Measurements from ENCODE around the gene HACD1. TPM values are rescaled to one million over a fixed set of nuclear protein-coding genes. Genes with fewer than 3 reads are reported as not detected.
A peak's percentile ranks its signal among the peaks of the same experiment; 100 is the strongest.

HACD1 gene
- total and polyA plus RNA-seq, 10 of the 15 experiments (the other 5 are each of a cell fraction or from before 2014, with no cell fraction given), result 0.22 to 1.5 (median 0.78) TPM; not detected in 1

DNA sequence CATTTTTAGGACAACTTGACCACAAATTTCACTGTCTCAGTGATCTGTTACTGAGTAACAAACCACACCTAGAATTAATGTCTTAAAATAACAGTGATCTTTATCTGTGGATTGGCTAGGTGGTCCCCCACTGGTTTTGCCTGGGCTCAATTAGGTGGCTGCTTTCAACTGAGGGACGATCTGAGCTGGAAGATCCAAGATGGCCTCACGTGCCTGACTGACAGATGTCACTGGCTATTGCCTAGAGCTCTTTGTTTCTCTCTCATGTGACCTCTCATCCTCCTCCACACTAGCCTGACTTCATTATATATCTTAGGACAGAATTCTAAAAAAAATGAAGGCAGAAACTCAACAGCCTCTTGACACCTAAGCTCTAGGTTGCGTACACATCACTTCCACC is 59.7 kb downstream of the HACD1 start (continued):
- TF ChIP-seq, protein P1, sequence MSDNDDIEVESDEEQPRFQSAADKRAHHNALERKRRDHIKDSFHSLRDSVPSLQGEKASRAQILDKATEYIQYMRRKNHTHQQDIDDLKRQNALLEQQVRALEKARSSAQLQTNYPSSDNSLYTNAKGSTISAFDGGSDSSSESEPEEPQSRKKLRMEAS (IDR thresholded peaks at IDR 0.05; ENCODE audit: low read depth, low read length), result no peak
- 0 out of 2 replicates have a peak, but pooled peaks have one; percentile 15 for TF ChIP-seq MTA2 (IDR thresholded peaks at IDR 0.05; ENCODE audit: low read depth)

DNA sequence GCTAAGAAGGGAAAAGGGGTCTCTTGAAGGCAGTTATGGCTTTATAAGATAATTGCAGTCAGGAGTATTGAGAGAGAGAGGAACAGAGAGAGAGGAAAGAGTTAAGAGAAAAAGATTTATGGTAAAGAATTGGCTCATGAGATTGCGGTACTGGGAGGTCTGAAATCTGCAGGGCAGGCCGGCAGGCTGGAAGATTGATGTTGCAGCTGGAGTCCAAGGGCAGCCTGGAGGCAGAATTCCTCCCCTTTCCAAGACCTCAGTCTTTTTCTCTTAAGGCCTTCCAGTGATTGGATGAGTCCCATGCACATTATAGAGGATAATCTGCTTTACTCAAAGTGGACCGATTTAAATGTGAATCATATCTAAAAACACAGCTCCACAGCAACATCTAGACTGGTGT is 68.4 kb downstream of the HACD1 start:
- H2AFZ ChIP-seq (ENCODE audit: control insufficient read depth, low read depth, low read length), result no peak overlapping the region
- no peaks in the 10 kb centered on the region for H3K79me2 ChIP-seq (ENCODE audit: control insufficient read depth, insufficient read depth, low read length)
- no TSS peak for BruUV-seq (replicated peaks)
- H3K4me1 ChIP-seq (ENCODE audit: control insufficient read depth, insufficient read depth, low read length), result no peaks in the 10 kb centered on the region
- no peak for DNase-seq (ENCODE audit: low read depth, low spot score)
- no peak for ATAC-seq
- SMC1A ChIA-PET (ENCODE audit: uncharacterized antibody, unreplicated experiment), result interaction anchor here (0.7 to 1.1 kb wide), 2 partner anchors 9 to 15 kb away, joined by 3 to 4 read pairs; no protein-coding TSS in a partner anchor
- no peak for FAIRE-seq
- H3K36me3 ChIP-seq (ENCODE audit: control insufficient read depth in 2 of 2, insufficient read depth in 2 of 2, low read length in 1 of 2), result no peaks in the 10 kb centered on the region
- POLR2A ChIA-PET, result no interaction called here
- no peaks in the 10 kb centered on the region; the same call in 2 of the 3 replicates for H3K9me3 ChIP-seq (replicated peaks; ENCODE audit: control insufficient read depth, insufficient read depth, low read length)
- no peaks in the 10 kb centered on the region for H4K20me1 ChIP-seq (ENCODE audit: control insufficient read depth, insufficient read depth)
- in situ Hi-C loops (cut with MboI), result no loop called here
- WGBS (ENCODE audit: insufficient coverage, insufficient replicate concordance, low lambda C conversion rate, missing lambda C conversion rate), result 51% methylated on average over 3 of the region's 3 CpGs
- H3K4me2 ChIP-seq (ENCODE audit: control insufficient read depth, insufficient read depth), result no peak overlapping the region
- no peak overlapping the region for H3K4me3 ChIP-seq
- CTCF ChIA-PET, result interaction anchor here (0.6 kb wide), 1 partner anchor 282 kb away, joined by 3 read pairs; no protein-coding TSS in a partner anchor
- no peaks in the 10 kb centered on the region for H3K27me3 ChIP-seq (replicated peaks in 1 of 2; ENCODE audit: control insufficient read depth in 2 of 2, insufficient read depth in 2 of 2, low read length in 1 of 2)
- TF ChIP-seq HDGF (IDR thresholded peaks at IDR 0.05), result no peak
- no peak for TF ChIP-seq NFYB (IDR thresholded peaks at IDR 0.05; ENCODE audit: insufficient read depth, low read depth, low read length)
- TF ChIP-seq, protein P2, sequence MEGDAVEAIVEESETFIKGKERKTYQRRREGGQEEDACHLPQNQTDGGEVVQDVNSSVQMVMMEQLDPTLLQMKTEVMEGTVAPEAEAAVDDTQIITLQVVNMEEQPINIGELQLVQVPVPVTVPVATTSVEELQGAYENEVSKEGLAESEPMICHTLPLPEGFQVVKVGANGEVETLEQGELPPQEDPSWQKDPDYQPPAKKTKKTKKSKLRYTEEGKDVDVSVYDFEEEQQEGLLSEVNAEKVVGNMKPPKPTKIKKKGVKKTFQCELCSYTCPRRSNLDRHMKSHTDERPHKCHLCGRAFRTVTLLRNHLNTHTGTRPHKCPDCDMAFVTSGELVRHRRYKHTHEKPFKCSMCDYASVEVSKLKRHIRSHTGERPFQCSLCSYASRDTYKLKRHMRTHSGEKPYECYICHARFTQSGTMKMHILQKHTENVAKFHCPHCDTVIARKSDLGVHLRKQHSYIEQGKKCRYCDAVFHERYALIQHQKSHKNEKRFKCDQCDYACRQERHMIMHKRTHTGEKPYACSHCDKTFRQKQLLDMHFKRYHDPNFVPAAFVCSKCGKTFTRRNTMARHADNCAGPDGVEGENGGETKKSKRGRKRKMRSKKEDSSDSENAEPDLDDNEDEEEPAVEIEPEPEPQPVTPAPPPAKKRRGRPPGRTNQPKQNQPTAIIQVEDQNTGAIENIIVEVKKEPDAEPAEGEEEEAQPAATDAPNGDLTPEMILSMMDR (IDR thresholded peaks at IDR 0.05 in 2 of 3, conservative IDR thresholded peaks at IDR 0.05 in 1 of 3; ENCODE audit: control insufficient read depth in 2 of 3, extremely low read depth in 1 of 3, insufficient read depth in 1 of 3, low read depth in 3 of 3, low read length in 3 of 3), result no peak
- no peak for TF ChIP-seq STAT1 (conservative IDR thresholded peaks at IDR 0.05)
- TF ChIP-seq SMAD5 (IDR thresholded peaks at IDR 0.05; ENCODE audit: low read depth), result no peak
- no peak for TF ChIP-seq CHD1 (IDR thresholded peaks at IDR 0.05; ENCODE audit: low read depth, low read length)
- no peak for TF ChIP-seq STAT3 (IDR thresholded peaks at IDR 0.05; ENCODE audit: low read depth, low read length)
- no peak for TF ChIP-seq KLF5 (IDR thresholded peaks at IDR 0.05; ENCODE audit: partially characterized antibody)
- no peak for TF ChIP-seq SIX5 (IDR thresholded peaks at IDR 0.05; ENCODE audit: low read depth, low read length, severe bottlenecking)
- TF ChIP-seq RCOR1 (conservative IDR thresholded peaks at IDR 0.05; ENCODE audit: low read depth, low read length), result no peak
- TF ChIP-seq, protein P3, sequence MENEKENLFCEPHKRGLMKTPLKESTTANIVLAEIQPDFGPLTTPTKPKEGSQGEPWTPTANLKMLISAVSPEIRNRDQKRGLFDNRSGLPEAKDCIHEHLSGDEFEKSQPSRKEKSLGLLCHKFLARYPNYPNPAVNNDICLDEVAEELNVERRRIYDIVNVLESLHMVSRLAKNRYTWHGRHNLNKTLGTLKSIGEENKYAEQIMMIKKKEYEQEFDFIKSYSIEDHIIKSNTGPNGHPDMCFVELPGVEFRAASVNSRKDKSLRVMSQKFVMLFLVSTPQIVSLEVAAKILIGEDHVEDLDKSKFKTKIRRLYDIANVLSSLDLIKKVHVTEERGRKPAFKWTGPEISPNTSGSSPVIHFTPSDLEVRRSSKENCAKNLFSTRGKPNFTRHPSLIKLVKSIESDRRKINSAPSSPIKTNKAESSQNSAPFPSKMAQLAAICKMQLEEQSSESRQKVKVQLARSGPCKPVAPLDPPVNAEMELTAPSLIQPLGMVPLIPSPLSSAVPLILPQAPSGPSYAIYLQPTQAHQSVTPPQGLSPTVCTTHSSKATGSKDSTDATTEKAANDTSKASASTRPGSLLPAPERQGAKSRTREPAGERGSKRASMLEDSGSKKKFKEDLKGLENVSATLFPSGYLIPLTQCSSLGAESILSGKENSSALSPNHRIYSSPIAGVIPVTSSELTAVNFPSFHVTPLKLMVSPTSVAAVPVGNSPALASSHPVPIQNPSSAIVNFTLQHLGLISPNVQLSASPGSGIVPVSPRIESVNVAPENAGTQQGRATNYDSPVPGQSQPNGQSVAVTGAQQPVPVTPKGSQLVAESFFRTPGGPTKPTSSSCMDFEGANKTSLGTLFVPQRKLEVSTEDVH (IDR thresholded peaks at IDR 0.05; ENCODE audit: low read depth, partially characterized antibody), result no peak
- no peak for TF ChIP-seq NR2F1 (conservative IDR thresholded peaks at IDR 0.05)
- no peak for TF ChIP-seq NFXL1 (IDR thresholded peaks at IDR 0.05; ENCODE audit: borderline replicate concordance)
- no peak for TF ChIP-seq TCF7 (IDR thresholded peaks at IDR 0.05; ENCODE audit: borderline replicate concordance)
- no peak overlapping the region for H3K9ac ChIP-seq (ENCODE audit: control insufficient read depth, insufficient read depth, low read length)
- H3K27ac ChIP-seq (ENCODE audit: control insufficient read depth, insufficient read depth), result no peak overlapping the region
- RAD21 ChIA-PET (ENCODE audit: unreplicated experiment), result no interaction called here
- intact Hi-C loops (cut with micrococcal nuclease; ENCODE audit: unreplicated experiment), result no loop called here

Data from GM12878 (cell line).